HepG2 (cell line): ENCODE results near the gene PIGO. TPM values are rescaled to one million over a fixed set of nuclear protein-coding genes. Genes with fewer than 3 reads are reported as not detected.

ENCODE experiments used
- ATAC-seq: fragments of 200-7000 bp; cut with Tn5 transposase; 3 replicates; pipeline ENCODE4 v1.9.1; 2020; ENCODE audit warnings: mild to moderate bottlenecking, moderate library complexity
- BruUV-seq: library from RNA; stranded (reverse); fragments of 400-500 nt; replicated peaks from 2 replicates; lab custom pipeline; 2021; lab: Mats Ljungman, UMichigan
- CTCF ChIA-PET: fragments of 300-600 bp; formaldehyde crosslinking; extraction: SDS; loops from one replicate; lab custom pipeline; 2021; ENCODE audit warnings: low total read pairs, inconsistent platforms, low intra/inter-chr PET ratio; lab: Yijun Ruan, JAX
- POLR2A ChIA-PET: fragments of 350-600 bp; sonication (Branson Sonifier 250); formaldehyde crosslinking; loops from one replicate; lab custom pipeline; 2020; ENCODE audit warnings: antibody characterized with exemption, inconsistent platforms; lab: Yijun Ruan, JAX
- DNase-seq: peaks from one replicate; pipeline ENCODE4 v3.0.0-alpha.2; 2015; ENCODE audit warnings: low spot score
- FAIRE-seq: peaks from 3 replicates; lab custom pipeline; 2011; peaks lifted over from hg19 to GRCh38; lab: Jason Lieb, UNC
- H2AFZ ChIP-seq: one replicate; pipeline ENCODE4 v1.6.1; 2011; ENCODE audit warnings: low read length, inconsistent platforms
- H3K27ac ChIP-seq: fragments of 300-600 bp; 3 replicates; pipeline ENCODE4 v1.8.0; 2011; ENCODE audit warnings: mixed run types, mild to moderate bottlenecking, mixed read lengths, low read length, inconsistent platforms; ENCODE audit not compliant: insufficient read depth; ENCODE audit errors: extremely low read length
- H3K27me3 ChIP-seq, 2 experiments: fragments of 200-600 bp in 1 of 2; 2 replicates in 1 of 2; 3 replicates in 1 of 2; pipeline versions ENCODE4 v1.6.0 to v1.8.0; 2011; ENCODE audit warnings: low read length in 2 of 2, mild to moderate bottlenecking in 2 of 2, moderate library complexity in 2 of 2, inconsistent platforms in 1 of 2; ENCODE audit not compliant: insufficient read depth in 2 of 2, control insufficient read depth in 1 of 2
- H3K36me3 ChIP-seq, 2 experiments: fragments of 200-600 bp in 1 of 2; replicated peaks in 1 of 2; 2 replicates in 1 of 2; 3 replicates in 1 of 2; pipeline versions ENCODE4 v1.5.1 to v1.8.0; 2011; ENCODE audit warnings: low read length in 2 of 2, inconsistent platforms in 1 of 2; ENCODE audit not compliant: insufficient read depth in 2 of 2, control insufficient read depth in 1 of 2
- H3K4me1 ChIP-seq: 2 replicates; pipeline ENCODE4 v1.5.1; 2012; ENCODE audit warnings: low read length, inconsistent platforms; ENCODE audit not compliant: insufficient read depth
- H3K4me2 ChIP-seq: 2 replicates; pipeline ENCODE4 v1.6.0; 2011; ENCODE audit warnings: low read depth, low read length, inconsistent platforms
- H3K4me3 ChIP-seq, 3 experiments: fragments of 200-600 bp in 1 of 3; sonication (generic), shearing (Covaris generic) in 1 of 3; replicated peaks in 1 of 3; 2 replicates each; pipeline ENCODE4 v1.5.1; 2011 to 2016; ENCODE audit warnings: low read length in 3 of 3, inconsistent platforms in 2 of 3, low read depth in 2 of 3, mild to moderate bottlenecking in 2 of 3, control low read depth in 1 of 3, mixed read lengths in 1 of 3; ENCODE audit not compliant: insufficient read depth in 1 of 3
- H3K79me2 ChIP-seq: one replicate; pipeline ENCODE4 v1.6.1; 2011; ENCODE audit warnings: low read length, inconsistent platforms; ENCODE audit not compliant: insufficient read depth
- H3K9ac ChIP-seq: 2 replicates; pipeline ENCODE4 v1.6.0; 2011; ENCODE audit warnings: mild to moderate bottlenecking, low read depth, low read length, inconsistent platforms; ENCODE audit not compliant: insufficient read depth
- H3K9me3 ChIP-seq: 2 replicates; pipeline ENCODE4 v1.5.1; 2012; ENCODE audit warnings: mild to moderate bottlenecking, low read length
- H4K20me1 ChIP-seq: 2 replicates; pipeline ENCODE4 v1.6.0; 2011; ENCODE audit warnings: inconsistent platforms, mild to moderate bottlenecking, low read length, moderate library complexity; ENCODE audit not compliant: insufficient read depth
- DMTF1 ChIP-seq: sonication (generic); formaldehyde crosslinking; IDR thresholded peaks from 2 replicates; pipeline ENCODE4 v1.4.0; 2020; ENCODE audit warnings: mild to moderate bottlenecking, missing genetic modification reagents
- DNMT3B ChIP-seq: conservative IDR thresholded peaks from 2 replicates; pipeline ENCODE4 v1.6.1; 2016; ENCODE audit warnings: missing biosample characterization, control low read depth
- ETS1 ChIP-seq: sonication (generic); formaldehyde crosslinking; IDR thresholded peaks from 2 replicates; pipeline ENCODE4 v1.4.0; 2020; ENCODE audit warnings: missing genetic modification reagents
- KDM6A ChIP-seq: IDR thresholded peaks from 2 replicates; pipeline ENCODE4 v1.6.1; 2016; ENCODE audit warnings: low read depth
- PAX8 ChIP-seq: sonication (generic); formaldehyde crosslinking; IDR thresholded peaks from 2 replicates; pipeline ENCODE4 v1.8.0; 2022; ENCODE audit warnings: mild to moderate bottlenecking, missing genetic modification reagents, borderline replicate concordance
- PHF21A ChIP-seq: sonication (generic); formaldehyde crosslinking; IDR thresholded peaks from 2 replicates; pipeline ENCODE4 v1.5.0; 2020; ENCODE audit warnings: mild to moderate bottlenecking, missing genetic modification reagents
- RELA ChIP-seq: sonication (generic); formaldehyde crosslinking; IDR thresholded peaks from 2 replicates; pipeline ENCODE4 v1.4.0; 2020; ENCODE audit warnings: missing genetic modification reagents
- ZNF263 ChIP-seq: sonication (generic); formaldehyde crosslinking; IDR thresholded peaks from 2 replicates; pipeline ENCODE4 v1.4.0; 2020; ENCODE audit warnings: missing genetic modification reagents
- ZNF510 ChIP-seq: sonication (generic); formaldehyde crosslinking; IDR thresholded peaks from 2 replicates; pipeline ENCODE4 v1.4.0; 2020; ENCODE audit warnings: low read depth, mild to moderate bottlenecking, missing genetic modification reagents
- ZNF547 ChIP-seq: sonication (generic); formaldehyde crosslinking; IDR thresholded peaks from 2 replicates; pipeline ENCODE4 v1.5.1; 2020; ENCODE audit warnings: mild to moderate bottlenecking, missing genetic modification reagents
- WGBS: methylation state at CpG from one replicate; pipeline ENCODE4 v1.1.6; 2017; ENCODE audit warnings: low lambda C conversion rate; 5-methylcytosine and 5-hydroxymethylcytosine counted together
- in situ Hi-C: cut with HindIII; loops from 2 replicates; pipeline ENCODE4 v1.10.0; 2017; ENCODE audit warnings: low pct_unique_long_range_greater_than_20kb; ENCODE audit not compliant: extremely low pct_ligation_motif_present
- intact Hi-C: fragments of 100-400 bp; cut with micrococcal nuclease; formaldehyde crosslinking; loops from one replicate; pipeline ENCODE4 v1.10.0; 2022; ENCODE audit not compliant: unreplicated experiment
- polyA plus RNA-seq, 8 experiments: library from polyadenylated mRNA; depleted of rRNA in 3 of 8; stranded (reverse) in 7 of 8; unstranded in 1 of 8; fragments of >200 nt; fragmentation: Illumina TruSeq in 4 of 8; extraction: Trizol in 4 of 8; gene quantifications; 2 replicates each; pipeline versions ENCODE4 v1.2.1 to v1.2.3, GENCODE V29; 2011 to 2016; ENCODE audit warnings: low read depth in 4 of 8, missing spikeins in 1 of 8, mixed read lengths in 1 of 8; ENCODE audit not compliant: insufficient read depth in 1 of 8
- total RNA-seq, 5 experiments: library from RNA; depleted of rRNA; stranded (reverse); fragments of >200 nt; fragmentation: Illumina TruSeq; extraction: Trizol; gene quantifications; 2 replicates each; pipeline ENCODE4 v1.2.3, GENCODE V29; 2016; ENCODE audit warnings: low read depth in 1 of 5
- TF ChIP-seq, protein P1 (sequence below): sonication (generic); formaldehyde crosslinking; IDR thresholded peaks from 2 replicates; pipeline ENCODE4 v1.8.1; 2023; ENCODE audit warnings: missing genetic modification reagents, mild to moderate bottlenecking, borderline replicate concordance

PIGO gene
- total and polyA plus RNA-seq, 2 of the 13 experiments (the other 11 are each of a cell fraction or from before 2014, with no cell fraction given) = 20.5 to 26.2 TPM

DNA sequence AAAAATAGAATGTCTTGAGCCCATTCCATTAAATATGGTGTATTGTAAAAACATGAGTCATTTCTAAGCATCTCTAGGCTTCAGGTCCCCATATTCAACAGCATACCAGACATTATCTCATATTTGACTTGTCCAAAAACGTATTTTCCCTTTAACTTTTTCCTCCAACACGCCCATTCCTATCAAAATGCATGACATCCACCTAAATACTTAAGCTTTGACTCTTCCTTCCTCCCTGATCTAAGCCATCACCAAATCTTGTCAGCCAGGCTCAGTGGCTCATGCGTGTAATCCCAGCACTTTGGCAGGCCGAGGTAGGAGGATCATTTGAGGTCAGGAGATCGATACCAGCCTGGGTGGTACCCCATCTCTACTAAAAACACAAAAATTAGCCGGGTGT, 47.9 kb downstream of the PIGO start:
- in situ Hi-C loops = no loop called here
- H3K79me2 ChIP-seq = no peaks in the 10 kb centered on the region
- H3K9me3 ChIP-seq = no peaks in the 10 kb centered on the region
- no TSS peak for BruUV-seq
- CTCF ChIA-PET = no interaction called here
- intact Hi-C loops = no loop called here
- no peak overlapping the region for H2AFZ ChIP-seq
- H3K27ac ChIP-seq = no peak overlapping the region
- DNase-seq = no peak
- no peak overlapping the region for H3K4me2 ChIP-seq
- H3K36me3 ChIP-seq = 0 out of 5 replicates have a peak, but pooled peaks cover 0 to 1% of the 10 kb centered on the region in 2 experiments
- WGBS = 95% methylated on average over 6 of the region's 6 CpGs
- H4K20me1 ChIP-seq = no peaks in the 10 kb centered on the region; the same call in 1 of the 2 replicates
- TF ChIP-seq DNMT3B (CRISPR knock-in tag) = no peak
- no peak for TF ChIP-seq DMTF1 (CRISPR knock-in tag)
- TF ChIP-seq ETS1 (CRISPR knock-in tag) = no peak
- TF ChIP-seq ZNF263 (CRISPR knock-in tag) = no peak
- TF ChIP-seq RELA (CRISPR knock-in tag) = no peak
- no peak for TF ChIP-seq ZNF510 (CRISPR knock-in tag)
- no peak for TF ChIP-seq KDM6A (CRISPR knock-in tag)
- TF ChIP-seq PAX8 (CRISPR knock-in tag) = no peak
- TF ChIP-seq ZNF547 = no peak
- no peak for TF ChIP-seq PHF21A (CRISPR knock-in tag)
- TF ChIP-seq, protein P1, sequence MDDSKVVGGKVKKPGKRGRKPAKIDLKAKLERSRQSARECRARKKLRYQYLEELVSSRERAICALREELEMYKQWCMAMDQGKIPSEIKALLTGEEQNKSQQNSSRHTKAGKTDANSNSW = no peak
- TF ChIP-seq, all 625 proteins: peak for 0
- POLR2A ChIA-PET = no interaction called here
- no peak overlapping the region for H3K9ac ChIP-seq
- no peak for ATAC-seq
- no peaks in the 10 kb centered on the region for H3K27me3 ChIP-seq
- peaks cover 6% of the 10 kb centered on the region; the same call in 1 of the 2 replicates for H3K4me1 ChIP-seq
- FAIRE-seq = no peak
- H3K4me3 ChIP-seq = no peak overlapping the region
